IMR-90 (cell line): Measurements from ENCODE around the gene ANKRD24. TPM values are rescaled to one million over a fixed set of nuclear protein-coding genes. Genes with fewer than 3 reads are reported as not detected.

ENCODE experiments used
- ATAC-seq: fragments of 200-7000 bp; cut with Tn5 transposase; 2 replicates; pipeline ENCODE4 v1.9.1; 2020; ENCODE audit warnings: low read depth, mild to moderate bottlenecking, moderate library complexity
- BruUV-seq: library from RNA; stranded (reverse); fragments of 400-500 nt; replicated peaks from 2 replicates; lab custom pipeline; 2021; lab: Mats Ljungman, UMichigan
- CTCF ChIA-PET: fragments of 300-600 bp; formaldehyde crosslinking; extraction: SDS; loops from one replicate; lab custom pipeline; 2021; ENCODE audit warnings: antibody characterized with exemption; lab: Yijun Ruan, JAX
- POLR2A ChIA-PET: fragments of 300-600 bp; sonication (Branson Sonifier 250); formaldehyde crosslinking; loops from one replicate; lab custom pipeline; 2022; ENCODE audit warnings: antibody characterized with exemption; ENCODE audit not compliant: unreplicated experiment; lab: Charles Lee
- DNase-seq: peaks from one replicate; pipeline ENCODE4 v3.0.0; 2013
- H2AFZ ChIP-seq: replicated peaks from 2 replicates; pipeline ENCODE3; 2013; ENCODE audit warnings: low read length, mild to moderate bottlenecking; ENCODE audit not compliant: poor library complexity
- H2AK5ac ChIP-seq: 2 replicates; pipeline ENCODE4 v1.6.1; 2013; ENCODE audit warnings: low read depth, low read length, inconsistent platforms
- H2AK9ac ChIP-seq: replicated peaks from 2 replicates; pipeline ENCODE3; 2013; ENCODE audit warnings: mild to moderate bottlenecking, low read depth, low read length, moderate library complexity; ENCODE audit not compliant: poor library complexity
- H2BK120ac ChIP-seq: 2 replicates; pipeline ENCODE4 v1.6.1; 2013; ENCODE audit warnings: low read depth, low read length, inconsistent platforms
- H2BK15ac ChIP-seq: 3 replicates; pipeline ENCODE4 v1.6.1; 2013; ENCODE audit warnings: low read depth, low read length, inconsistent platforms
- H2BK20ac ChIP-seq: 2 replicates; pipeline ENCODE4 v1.6.1; 2013; ENCODE audit warnings: low read depth, mild to moderate bottlenecking, inconsistent platforms, low read length, moderate library complexity
- H2BK5ac ChIP-seq: 2 replicates; pipeline ENCODE4 v1.6.1; 2013; ENCODE audit warnings: mild to moderate bottlenecking, low read depth, low read length, inconsistent platforms; ENCODE audit not compliant: poor library complexity, severe bottlenecking
- H3K14ac ChIP-seq: replicated peaks from 2 replicates; pipeline ENCODE4 v1.6.1; 2013; ENCODE audit warnings: low read depth, low read length, inconsistent platforms
- H3K18ac ChIP-seq: 2 replicates; pipeline ENCODE4 v1.6.1; 2013; ENCODE audit warnings: low read depth, low read length, control low read depth
- H3K23ac ChIP-seq: 2 replicates; pipeline ENCODE4 v1.6.1; 2013; ENCODE audit warnings: low read depth, low read length, inconsistent platforms
- H3K27ac ChIP-seq: 2 replicates; pipeline ENCODE4 v1.5.1; 2013; ENCODE audit warnings: mild to moderate bottlenecking, control low read depth, low read length; ENCODE audit not compliant: insufficient read depth
- H3K27me3 ChIP-seq: 2 replicates; pipeline ENCODE4 v1.6.1; 2013; ENCODE audit warnings: low read length; ENCODE audit not compliant: control insufficient read depth, insufficient read depth
- H3K36me3 ChIP-seq: 2 replicates; pipeline ENCODE4 v1.6.1; 2013; ENCODE audit warnings: low read length, mixed read lengths; ENCODE audit not compliant: control insufficient read depth, insufficient read depth
- H3K4ac ChIP-seq: 2 replicates; pipeline ENCODE4 v1.6.1; 2013; ENCODE audit warnings: low read depth, low read length, inconsistent platforms
- H3K4me1 ChIP-seq: 2 replicates; pipeline ENCODE4 v1.6.1; 2013; ENCODE audit warnings: low read length, mixed read lengths; ENCODE audit not compliant: control insufficient read depth, insufficient read depth
- H3K4me2 ChIP-seq: 2 replicates; pipeline ENCODE4 v1.6.1; 2013; ENCODE audit warnings: low read depth, mild to moderate bottlenecking, control low read depth, low read length, moderate library complexity
- H3K4me3 ChIP-seq: 2 replicates; pipeline ENCODE4 v1.5.1; 2013; ENCODE audit warnings: low read depth, mild to moderate bottlenecking, control low read depth, low read length, moderate library complexity; ENCODE audit not compliant: insufficient read depth
- H3K56ac ChIP-seq: 2 replicates; pipeline ENCODE4 v1.6.1; 2013; ENCODE audit warnings: low read length, inconsistent platforms; ENCODE audit not compliant: insufficient read depth; ENCODE audit errors: extremely low read depth
- H3K79me1 ChIP-seq, 2 experiments: 2 replicates each; pipeline ENCODE4 v1.6.1; 2013; ENCODE audit warnings: low read length in 2 of 2, inconsistent platforms in 1 of 2, low read depth in 1 of 2
- H3K9ac ChIP-seq: 2 replicates; pipeline ENCODE4 v1.6.1; 2013; ENCODE audit warnings: low read depth, low read length, control low read depth
- H3K9me1 ChIP-seq: 2 replicates; pipeline ENCODE4 v1.6.1; 2013; ENCODE audit warnings: low read length, inconsistent platforms; ENCODE audit not compliant: insufficient read depth
- H3K9me3 ChIP-seq: 2 replicates; pipeline ENCODE4 v1.6.1; 2013; ENCODE audit warnings: low read length; ENCODE audit not compliant: control insufficient read depth, insufficient read depth
- H4K20me1 ChIP-seq: 2 replicates; pipeline ENCODE4 v1.6.1; 2013; ENCODE audit warnings: low read length, inconsistent platforms; ENCODE audit not compliant: insufficient read depth
- H4K5ac ChIP-seq: 2 replicates; pipeline ENCODE4 v1.6.1; 2013; ENCODE audit warnings: mild to moderate bottlenecking, low read depth, low read length, control low read depth
- H4K8ac ChIP-seq, 2 experiments: 2 replicates each; pipeline ENCODE4 v1.6.1; 2013; ENCODE audit warnings: low read depth in 2 of 2, low read length in 2 of 2, control low read depth in 1 of 2, inconsistent platforms in 1 of 2
- H4K91ac ChIP-seq: 2 replicates; pipeline ENCODE4 v1.6.1; 2013; ENCODE audit warnings: low read depth, low read length, inconsistent platforms; ENCODE audit not compliant: insufficient read depth
- BHLHE40 ChIP-seq: fragments of 150-350 bp; IDR thresholded peaks from 2 replicates; pipeline ENCODE4 v1.6.1; 2016; ENCODE audit warnings: mild to moderate bottlenecking, low read depth, low read length
- CHD1 ChIP-seq: IDR thresholded peaks from 2 replicates; pipeline ENCODE4 v1.6.1; 2012; ENCODE audit warnings: low read depth, low read length, improper control_type of control experiment
- FOS ChIP-seq: fragments of 150-350 bp; IDR thresholded peaks from 2 replicates; pipeline ENCODE4 v1.6.1; 2016; ENCODE audit warnings: low read depth, low read length
- MAFK ChIP-seq: IDR thresholded peaks from 2 replicates; pipeline ENCODE4 v1.6.1; 2012; ENCODE audit warnings: low read depth, low read length, improper control_type of control experiment
- MAZ ChIP-seq: IDR thresholded peaks from 2 replicates; pipeline ENCODE4 v1.6.1; 2012; ENCODE audit warnings: low read depth, mild to moderate bottlenecking, low read length, improper control_type of control experiment, moderate library complexity, borderline replicate concordance
- NFE2L2 ChIP-seq: fragments of 150-350 bp; IDR thresholded peaks from 2 replicates; pipeline ENCODE4 v1.6.1; 2016; ENCODE audit warnings: low read depth, mild to moderate bottlenecking, low read length
- POLR2A ChIP-seq: IDR thresholded peaks from 2 replicates; pipeline ENCODE4 v1.6.1; 2012; ENCODE audit warnings: mild to moderate bottlenecking, low read depth, low read length
- RAD21 ChIP-seq: IDR thresholded peaks from 2 replicates; pipeline ENCODE4 v1.6.1; 2012; ENCODE audit warnings: low read length, improper control_type of control experiment
- RCOR1 ChIP-seq: IDR thresholded peaks from 2 replicates; pipeline ENCODE4 v1.6.1; 2012; ENCODE audit warnings: mild to moderate bottlenecking, low read length, improper control_type of control experiment; ENCODE audit not compliant: insufficient replicate concordance
- SMC3 ChIP-seq: fragments of 150-350 bp; IDR thresholded peaks from 2 replicates; pipeline ENCODE4 v1.6.1; 2016; ENCODE audit warnings: low read depth, mild to moderate bottlenecking, antibody characterized with exemption, low read length, moderate library complexity
- WGBS, 2 experiments: methylation state at CpG; one replicate each; pipeline versions ENCODE4 v1.1.5 to v1.1.7; 2013; ENCODE audit warnings: missing lambda C conversion rate in 2 of 2; ENCODE audit not compliant: insufficient read length in 1 of 2; ENCODE audit errors: extremely low coverage in 2 of 2; 5-methylcytosine and 5-hydroxymethylcytosine counted together
- dilution Hi-C: fragments of 300-500 bp; cut with HindIII; formaldehyde crosslinking; loops from one replicate; pipeline ENCODE4 v1.14.3; 2018; ENCODE audit warnings: low sequenced_read_pairs; ENCODE audit not compliant: unreplicated experiment
- in situ Hi-C: fragments of 300-500 bp; cut with MboI; formaldehyde crosslinking; loops from 3 replicates; pipeline ENCODE4 v1.14.3; 2019; ENCODE audit warnings: low sequenced_read_pairs, inconsistent platforms, mixed read lengths
- intact Hi-C: fragments of 100-400 bp; cut with micrococcal nuclease; formaldehyde crosslinking; loops from 2 replicates; pipeline ENCODE4 v1.10.0; 2022
- polyA plus RNA-seq, 3 experiments: library from polyadenylated mRNA; depleted of rRNA; stranded (reverse); fragments of >200 nt; gene quantifications; 2 replicates each; pipeline ENCODE4 v1.2.3, GENCODE V29; 2012; ENCODE audit warnings: low replicate concordance in 1 of 3
- total RNA-seq: library from RNA; depleted of rRNA; stranded (reverse); fragments of >200 nt; gene quantifications from 2 replicates; pipeline ENCODE4 v1.2.3, GENCODE V29; 2012
- TF ChIP-seq, protein P1 (sequence below): fragments of 150-350 bp; IDR thresholded peaks from 2 replicates; pipeline ENCODE4 v1.6.1; 2017; ENCODE audit warnings: mild to moderate bottlenecking, antibody characterized with exemption, low read length, low read depth

Gene ANKRD24
- total and polyA plus RNA-seq, 2 of the 4 experiments (the other 2 are of a cell fraction), result 0.18 to 0.21 TPM

DNA sequence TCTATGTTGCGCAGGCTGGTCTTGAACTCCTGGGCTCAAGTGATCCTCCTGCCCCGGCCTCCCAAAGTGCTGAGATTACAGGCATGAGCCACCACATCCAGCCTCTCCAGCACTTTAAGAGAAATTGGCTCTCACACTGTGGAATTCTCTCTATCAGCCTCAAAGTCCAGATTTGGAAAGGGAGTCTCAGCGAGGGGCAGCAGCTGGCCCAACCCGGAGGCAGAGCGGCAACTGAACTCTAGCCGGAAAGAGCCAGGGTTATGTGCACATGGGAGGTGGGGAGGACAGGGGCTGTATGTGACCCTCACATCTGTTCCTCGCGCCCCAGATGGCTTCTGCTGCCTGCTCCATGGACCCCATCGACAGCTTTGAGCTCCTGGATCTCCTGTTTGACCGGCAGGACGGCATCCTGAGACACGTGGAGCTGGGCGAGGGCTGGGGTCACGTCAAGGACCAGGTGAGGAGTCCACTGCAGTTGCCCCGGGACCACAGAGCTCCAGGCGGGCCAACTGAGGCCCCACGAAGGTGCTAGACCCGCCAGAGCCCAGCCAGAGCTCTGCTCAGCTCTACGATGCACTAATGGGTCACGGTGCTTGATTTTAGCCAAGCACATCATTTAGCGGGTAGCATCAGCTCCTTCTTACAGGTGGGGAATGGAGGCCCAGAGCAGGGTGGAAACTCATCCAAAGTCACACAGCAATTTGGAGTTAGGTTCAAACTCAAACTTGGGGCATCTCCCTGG is 27.7 kb upstream of the ANKRD24 start:
- TF ChIP-seq POLR2A (no peak), RAD21 (no peak), CHD1 (no peak), RCOR1 (no peak), MAFK (no peak), BHLHE40 (no peak), FOS (no peak), SMC3 (no peak), NFE2L2 (no peak), MAZ (no peak)
- TF ChIP-seq, protein P1, sequence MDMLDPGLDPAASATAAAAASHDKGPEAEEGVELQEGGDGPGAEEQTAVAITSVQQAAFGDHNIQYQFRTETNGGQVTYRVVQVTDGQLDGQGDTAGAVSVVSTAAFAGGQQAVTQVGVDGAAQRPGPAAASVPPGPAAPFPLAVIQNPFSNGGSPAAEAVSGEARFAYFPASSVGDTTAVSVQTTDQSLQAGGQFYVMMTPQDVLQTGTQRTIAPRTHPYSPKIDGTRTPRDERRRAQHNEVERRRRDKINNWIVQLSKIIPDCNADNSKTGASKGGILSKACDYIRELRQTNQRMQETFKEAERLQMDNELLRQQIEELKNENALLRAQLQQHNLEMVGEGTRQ, result no peak
- no peak overlapping the region for H3K9ac ChIP-seq
- ATAC-seq (no peak), DNase-seq (no peak)
- no peaks in the 10 kb centered on the region; the same call in 1 of the 2 replicates for H4K20me1 ChIP-seq
- no peak overlapping the region for H3K4me3 ChIP-seq
- no peak overlapping the region for H3K27ac ChIP-seq
- H2BK20ac ChIP-seq, result no peak overlapping the region
- no peak overlapping the region for H4K91ac ChIP-seq
- no peak overlapping the region for H4K5ac ChIP-seq
- H3K56ac ChIP-seq, result no peak overlapping the region
- H3K18ac ChIP-seq, result no peak overlapping the region
- H2BK120ac ChIP-seq, result no peak overlapping the region
- H4K8ac ChIP-seq, result no peak overlapping the region
- H3K27me3 ChIP-seq, result peaks cover 27% of the 10 kb centered on the region
- no peaks in the 10 kb centered on the region for H3K36me3 ChIP-seq
- no peak overlapping the region for H2AFZ ChIP-seq
- ChIA-PET CTCF (interaction anchor here (1.2 kb wide), 1 partner anchor 9 kb away, joined by 5 read pairs; no protein-coding TSS in a partner anchor), POLR2A (no interaction called here)
- H3K23ac ChIP-seq, result no peak overlapping the region
- H3K9me3 ChIP-seq, result no peaks in the 10 kb centered on the region
- no peak overlapping the region for H2BK5ac ChIP-seq
- H3K14ac ChIP-seq, result no peak overlapping the region
- H3K79me1 ChIP-seq, result no peaks in the 10 kb centered on the region
- no peak overlapping the region for H3K4ac ChIP-seq
- H2BK15ac ChIP-seq, result no peak overlapping the region
- dilution Hi-C loops (no loop called here), intact Hi-C loops (no loop called here), in situ Hi-C loops (no loop called here)
- BruUV-seq, result no TSS peak
- WGBS, 2 experiments, result 68% methylated on average over 8 of the region's 21 CpGs; no CpG with 5 or more reads in 1 of the 2 experiments
- no peaks in the 10 kb centered on the region for H3K9me1 ChIP-seq
- H3K4me1 ChIP-seq, result no peaks in the 10 kb centered on the region
- H2AK9ac ChIP-seq, result no peak overlapping the region
- no peak overlapping the region for H3K4me2 ChIP-seq
- no peak overlapping the region for H2AK5ac ChIP-seq
